Stomach (tissue), 4 donors: ENCODE measurements around the gene PIP4K2A.

Source experiments
- CTCF ChIP-seq, 7 experiments: fragments of 450-650 bp in 4 of 7; fragments of 200-600 bp in 3 of 7; sonication (generic) in 3 of 7; IDR thresholded peaks; one replicate each; pipeline ENCODE4 v1.5.1; 2016 to 2019; ENCODE audit warnings: antibody characterized with exemption in 7 of 7, control low read depth in 2 of 7, mild to moderate bottlenecking in 1 of 7
- EP300 ChIP-seq: sonication (generic); formaldehyde crosslinking; IDR thresholded peaks from one replicate; pipeline ENCODE4 v1.6.1; 2017; ENCODE audit warnings: antibody characterized with exemption
- POLR2AphosphoS5 ChIP-seq, 3 donors: sonication (generic); formaldehyde crosslinking; IDR thresholded peaks; one replicate each; pipeline ENCODE4 v1.6.1; 2016; ENCODE audit warnings: antibody characterized with exemption in 3 of 3

- TF ChIP-seq CTCF (IDR thresholded peaks at IDR 0.05), result no peak
- TF ChIP-seq POLR2AphosphoS5 (IDR thresholded peaks at IDR 0.05), result no peak
- no peak for TF ChIP-seq EP300
These were observed 880 bp upstream of the PIP4K2A start for GRCh38 chr10:22715290-22715625.
